H1 (cell line): ENCODE data around the gene SLC15A3. TPM values are rescaled to one million over a fixed set of nuclear protein-coding genes. Genes with fewer than 3 reads are reported as not detected.

Experiments
- CTCF ChIA-PET: fragments of 300-600 bp; sonication (Branson Sonifier 250); formaldehyde crosslinking; loops from one replicate; lab custom pipeline; 2021; ENCODE audit not compliant: partially characterized antibody; lab: Charles Lee
- POLR2A ChIA-PET: fragments of 300-600 bp; sonication (Branson Sonifier 250); formaldehyde crosslinking; loops from one replicate; lab custom pipeline; 2021; ENCODE audit warnings: inconsistent platforms; ENCODE audit not compliant: partially characterized antibody; lab: Charles Lee
- DNase-seq, 2 experiments: peaks; one replicate each; pipeline versions ENCODE4 v3.0.0 to v3.0.0-alpha.2; 2010 to 2022; ENCODE audit warnings: low spot score in 2 of 2, low read depth in 1 of 2, mixed read lengths in 1 of 2
- FAIRE-seq: peaks from 2 replicates; lab custom pipeline; 2011; peaks lifted over from hg19 to GRCh38; lab: Jason Lieb, UNC
- H2AFZ ChIP-seq: 2 replicates; pipeline ENCODE4 v1.8.1; 2012; ENCODE audit warnings: low read length, inconsistent platforms
- H2AK5ac ChIP-seq: 2 replicates; pipeline ENCODE4 v1.6.1; 2013; ENCODE audit warnings: low read depth, low read length
- H2BK120ac ChIP-seq: replicated peaks from 2 replicates; pipeline ENCODE3; 2013; ENCODE audit warnings: low read depth, low read length, inconsistent platforms
- H2BK12ac ChIP-seq: 2 replicates; pipeline ENCODE4 v1.6.1; 2013; ENCODE audit warnings: low read depth, low read length
- H2BK15ac ChIP-seq: 2 replicates; pipeline ENCODE4 v1.6.1; 2013; ENCODE audit warnings: low read length
- H2BK20ac ChIP-seq: 2 replicates; pipeline ENCODE4 v1.6.1; 2013; ENCODE audit warnings: low read length
- H2BK5ac ChIP-seq: 2 replicates; pipeline ENCODE4 v1.6.1; 2013; ENCODE audit warnings: low read depth, low read length
- H3K14ac ChIP-seq: 2 replicates; pipeline ENCODE4 v1.6.1; 2013; ENCODE audit warnings: inconsistent platforms; ENCODE audit not compliant: insufficient read length
- H3K18ac ChIP-seq: 2 replicates; pipeline ENCODE4 v1.6.1; 2013; ENCODE audit warnings: low read length; ENCODE audit errors: extremely low read depth
- H3K23ac ChIP-seq: 2 replicates; pipeline ENCODE4 v1.6.1; 2013; ENCODE audit warnings: inconsistent platforms; ENCODE audit not compliant: insufficient read length
- H3K23me2 ChIP-seq: 2 replicates; pipeline ENCODE4 v1.6.1; 2013; ENCODE audit warnings: low read depth, low read length
- H3K27ac ChIP-seq: 2 replicates; pipeline ENCODE4 v1.6.1; 2011; ENCODE audit warnings: low read depth, low read length, inconsistent platforms
- H3K27me3 ChIP-seq, 4 experiments: replicated peaks in 1 of 4; 1 replicate in 1 of 4; 2 replicates in 3 of 4; pipeline versions ENCODE4 v1.6.1 to v1.8.1; 2011 to 2013; ENCODE audit warnings: low read length in 3 of 4, mild to moderate bottlenecking in 3 of 4, inconsistent platforms in 2 of 4, mixed read lengths in 2 of 4, moderate library complexity in 1 of 4; ENCODE audit not compliant: control insufficient read depth in 3 of 4, insufficient read depth in 3 of 4; ENCODE audit errors: extremely low read depth in 1 of 4
- H3K36me3 ChIP-seq, 4 experiments: 2 replicates each; pipeline versions ENCODE4 v1.6.1 to v1.8.1; 2011 to 2013; ENCODE audit warnings: mild to moderate bottlenecking in 4 of 4, low read length in 3 of 4, moderate library complexity in 2 of 4, control low read depth in 1 of 4, inconsistent platforms in 1 of 4; ENCODE audit not compliant: insufficient read depth in 4 of 4, control insufficient read depth in 2 of 4
- H3K4ac ChIP-seq: replicated peaks from 2 replicates; pipeline ENCODE3; 2013; ENCODE audit warnings: low read length, low read depth, mixed read lengths, inconsistent platforms; ENCODE audit not compliant: insufficient read length
- H3K4me1 ChIP-seq, 4 experiments: replicated peaks in 1 of 4; 1 replicate in 1 of 4; 2 replicates in 3 of 4; pipeline versions ENCODE4 v1.6.1 to v1.8.1; 2011 to 2013; ENCODE audit warnings: low read length in 3 of 4, inconsistent platforms in 2 of 4, mixed read lengths in 1 of 4; ENCODE audit not compliant: insufficient read depth in 4 of 4, control insufficient read depth in 3 of 4
- H3K4me2 ChIP-seq, 2 experiments: 2 replicates each; pipeline versions ENCODE4 v1.6.1 to v1.8.1; 2011 to 2013; ENCODE audit warnings: low read depth in 2 of 2, low read length in 2 of 2, control low read depth in 1 of 2, inconsistent platforms in 1 of 2, mild to moderate bottlenecking in 1 of 2; ENCODE audit not compliant: insufficient read depth in 1 of 2
- H3K4me3 ChIP-seq, 4 experiments: fragments of 200-600, 300-600 bp in 1 of 4; sonication (generic), shearing (Covaris generic), sonication (Bioruptor Twin) in 1 of 4; 2 replicates each; pipeline versions ENCODE4 v1.5.1 to v1.8.1; 2011 to 2016; ENCODE audit warnings: low read length in 4 of 4, low read depth in 3 of 4, control low read depth in 2 of 4, inconsistent platforms in 2 of 4, mild to moderate bottlenecking in 2 of 4, mixed read lengths in 1 of 4, moderate library complexity in 1 of 4; ENCODE audit not compliant: insufficient read depth in 2 of 4; ENCODE audit errors: extremely low read depth in 1 of 4
- H3K56ac ChIP-seq: replicated peaks from 2 replicates; pipeline ENCODE3; 2013; ENCODE audit warnings: low read depth, mild to moderate bottlenecking, mixed read lengths, low read length, inconsistent platforms; ENCODE audit not compliant: insufficient read length
- H3K79me1 ChIP-seq: 2 replicates; pipeline ENCODE4 v1.6.1; 2013; ENCODE audit warnings: low read depth, low read length, control low read depth
- H3K79me2 ChIP-seq, 2 experiments: 2 replicates each; pipeline versions ENCODE4 v1.6.1 to v1.8.1; 2012 to 2013; ENCODE audit warnings: low read length in 2 of 2, mild to moderate bottlenecking in 2 of 2, inconsistent platforms in 1 of 2; ENCODE audit not compliant: insufficient read depth in 2 of 2, control insufficient read depth in 1 of 2
- H3K9ac ChIP-seq, 4 experiments: replicated peaks in 1 of 4; 1 replicate in 1 of 4; 2 replicates in 3 of 4; pipeline versions ENCODE4 v1.6.1 to v1.8.1; 2011 to 2013; ENCODE audit warnings: low read depth in 3 of 4, low read length in 3 of 4, control low read depth in 2 of 4, mild to moderate bottlenecking in 2 of 4, moderate library complexity in 2 of 4, inconsistent platforms in 1 of 4; ENCODE audit errors: extremely low read depth in 1 of 4
- H3K9me3 ChIP-seq, 2 experiments: 2 replicates each; pipeline versions ENCODE4 v1.6.1 to v1.8.1; 2012 to 2013; ENCODE audit warnings: mild to moderate bottlenecking in 2 of 2, moderate library complexity in 2 of 2, control low read depth in 1 of 2, inconsistent platforms in 1 of 2, low read depth in 1 of 2, low read length in 1 of 2, mixed read lengths in 1 of 2; ENCODE audit not compliant: insufficient read depth in 2 of 2
- H4K20me1 ChIP-seq, 2 experiments: replicated peaks in 1 of 2; 2 replicates each; pipeline versions ENCODE3 to v1.8.1; 2011 to 2013; ENCODE audit warnings: inconsistent platforms in 2 of 2, low read length in 2 of 2, mild to moderate bottlenecking in 1 of 2; ENCODE audit not compliant: insufficient read depth in 2 of 2, control insufficient read depth in 1 of 2
- H4K5ac ChIP-seq: 2 replicates; pipeline ENCODE4 v1.6.1; 2013; ENCODE audit warnings: low read length, low read depth, mixed read lengths, inconsistent platforms; ENCODE audit not compliant: insufficient read length
- H4K8ac ChIP-seq: 2 replicates; pipeline ENCODE4 v1.8.0; 2013; ENCODE audit warnings: mild to moderate bottlenecking, moderate library complexity, low read length, inconsistent platforms; ENCODE audit not compliant: insufficient read depth; ENCODE audit errors: extremely low read depth
- H4K91ac ChIP-seq: replicated peaks from 2 replicates; pipeline ENCODE3; 2013; ENCODE audit warnings: low read length, mixed read lengths, inconsistent platforms; ENCODE audit not compliant: insufficient read length
- GTF2F1 ChIP-seq: IDR thresholded peaks from 2 replicates; pipeline ENCODE4 v1.6.1; 2012; ENCODE audit warnings: low read depth, low read length, improper control_type of control experiment, borderline replicate concordance
- POLR2AphosphoS5 ChIP-seq: IDR thresholded peaks from 2 replicates; pipeline ENCODE4 v1.6.1; 2011; ENCODE audit warnings: low read depth, low read length
- WGBS, 2 experiments: shearing (Covaris generic) in 1 of 2; methylation state at CpG; one replicate each; pipeline versions ENCODE4 v1.1.6 to v1.1.7; 2013 to 2015; ENCODE audit warnings: low lambda C conversion rate in 2 of 2, mixed read lengths in 2 of 2, inconsistent platforms in 1 of 2, low coverage in 1 of 2, missing lambda C conversion rate in 1 of 2; ENCODE audit not compliant: insufficient replicate concordance in 2 of 2, insufficient coverage in 1 of 2, insufficient read length in 1 of 2; ENCODE audit errors: extremely low coverage in 1 of 2, missing lambda C conversion rate in 1 of 2; 5-methylcytosine and 5-hydroxymethylcytosine counted together
- polyA plus RNA-seq, 7 experiments: library from polyadenylated mRNA; depleted of rRNA in 3 of 7; stranded (reverse) in 5 of 7; unstranded in 2 of 7; fragments of >200 nt in 5 of 7; fragments of 200-250 nt in 2 of 7; gene quantifications; 1 replicate in 5 of 7; 2 replicates in 1 of 7; 4 replicates in 1 of 7; pipeline versions ENCODE4 v1.2.1 to v1.2.3, GENCODE V29; 2011 to 2013; ENCODE audit warnings: missing spikeins in 2 of 7, mixed read lengths in 2 of 7
- total RNA-seq: library from RNA; stranded (reverse); fragmentation: NEBNext Ultra II Directional; extraction: Animal tissue kit (Norgen Biotek cat#: 25700); gene quantifications from 2 replicates; pipeline ENCODE4 v1.2.1, GENCODE V29; 2021
- TF ChIP-seq, protein P1 (sequence below): IDR thresholded peaks from 2 replicates; pipeline ENCODE4 v1.6.1; 2012; ENCODE audit warnings: inconsistent platforms
- TF ChIP-seq, protein P2 (sequence below): IDR thresholded peaks from 2 replicates; pipeline ENCODE4 v1.6.1; 2012; ENCODE audit warnings: low read length, inconsistent platforms

SLC15A3 gene
- total and polyA plus RNA-seq, 2 of the 8 experiments (the other 6 are each of a cell fraction or from before 2014, with no cell fraction given) = 25.8 to 31.0 TPM

GRCh38 chr11:60934790-60935605 is 17.0 kb downstream of the SLC15A3 start:
- 0 out of 2 replicates have a peak overlapping the region, but pooled peaks have one; percentile 2 for H4K8ac ChIP-seq
- H3K4me3 ChIP-seq = no peak overlapping the region
- no peak overlapping the region for H3K56ac ChIP-seq
- no peak for FAIRE-seq
- H3K79me1 ChIP-seq = no peaks in the 10 kb centered on the region
- POLR2A ChIA-PET = interaction anchor here (0.9 to 2.1 kb wide), 5 partner anchors 10 to 15 kb away, joined by 3 to 7 read pairs (median 3); partner anchors contain the start of gene TMEM132A
- H3K18ac ChIP-seq = no peak overlapping the region
- CTCF ChIA-PET = interaction anchor here (0.9 to 3.4 kb wide), 6 partner anchors 8 to 190 kb away, joined by 3 to 20 read pairs (median 4); no protein-coding TSS in a partner anchor
- DNase-seq = no peak
- H3K4ac ChIP-seq = no peak overlapping the region
- H4K91ac ChIP-seq = no peak overlapping the region
- no peak overlapping the region for H2BK120ac ChIP-seq
- H4K5ac ChIP-seq = no peak overlapping the region
- no peak overlapping the region for H2AFZ ChIP-seq
- no peak overlapping the region for H3K9ac ChIP-seq
- no peak overlapping the region for H2BK5ac ChIP-seq
- H3K36me3 ChIP-seq = peaks cover 4 to 41% (median 19%) of the 10 kb centered on the region in 4 experiments; a peak in 5 of 8 replicates
- no peaks in the 10 kb centered on the region for H3K27me3 ChIP-seq
- H3K79me2 ChIP-seq = no peaks in the 10 kb centered on the region
- H3K23me2 ChIP-seq = no peaks in the 10 kb centered on the region
- no peak overlapping the region for H2BK15ac ChIP-seq
- H4K20me1 ChIP-seq = peaks cover 3 to 7% of the 10 kb centered on the region in 2 experiments
- peaks cover 0 to 3% (median 1%) of the 10 kb centered on the region in 4 experiments; a peak in 4 of 7 replicates for H3K4me1 ChIP-seq
- H3K9me3 ChIP-seq = no peaks in the 10 kb centered on the region
- H2BK12ac ChIP-seq = no peak overlapping the region
- H3K4me2 ChIP-seq = no peak overlapping the region
- no peak overlapping the region for H2AK5ac ChIP-seq
- no peak overlapping the region for H3K14ac ChIP-seq
- WGBS, 2 experiments = 87% methylated on average over 19 of the region's 21 CpGs; no CpG with 5 or more reads in 1 of the 2 experiments
- no peak overlapping the region for H3K27ac ChIP-seq
- no peak overlapping the region for H3K23ac ChIP-seq
- no peak overlapping the region for H2BK20ac ChIP-seq
- TF ChIP-seq POLR2AphosphoS5 (peak; percentile 11; the same call in 1 of the 2 replicates), GTF2F1 (no peak)
- TF ChIP-seq, protein P1, sequence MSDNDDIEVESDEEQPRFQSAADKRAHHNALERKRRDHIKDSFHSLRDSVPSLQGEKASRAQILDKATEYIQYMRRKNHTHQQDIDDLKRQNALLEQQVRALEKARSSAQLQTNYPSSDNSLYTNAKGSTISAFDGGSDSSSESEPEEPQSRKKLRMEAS = no peak
- TF ChIP-seq, protein P2, sequence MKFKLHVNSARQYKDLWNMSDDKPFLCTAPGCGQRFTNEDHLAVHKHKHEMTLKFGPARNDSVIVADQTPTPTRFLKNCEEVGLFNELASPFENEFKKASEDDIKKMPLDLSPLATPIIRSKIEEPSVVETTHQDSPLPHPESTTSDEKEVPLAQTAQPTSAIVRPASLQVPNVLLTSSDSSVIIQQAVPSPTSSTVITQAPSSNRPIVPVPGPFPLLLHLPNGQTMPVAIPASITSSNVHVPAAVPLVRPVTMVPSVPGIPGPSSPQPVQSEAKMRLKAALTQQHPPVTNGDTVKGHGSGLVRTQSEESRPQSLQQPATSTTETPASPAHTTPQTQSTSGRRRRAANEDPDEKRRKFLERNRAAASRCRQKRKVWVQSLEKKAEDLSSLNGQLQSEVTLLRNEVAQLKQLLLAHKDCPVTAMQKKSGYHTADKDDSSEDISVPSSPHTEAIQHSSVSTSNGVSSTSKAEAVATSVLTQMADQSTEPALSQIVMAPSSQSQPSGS = no peak
